AG04449 (cell line): ENCODE measurements around the gene TMOD3.

Experiments used
- CTCF ChIA-PET: fragments of 350-600 bp; formaldehyde crosslinking; extraction: SDS; loops from one replicate; lab custom pipeline; 2021; ENCODE audit warnings: antibody characterized with exemption; lab: Yijun Ruan, JAX
- POLR2A ChIA-PET: fragments of 400-600, 350-600 bp; formaldehyde crosslinking; extraction: SDS; loops from one replicate; lab custom pipeline; 2020; ENCODE audit warnings: antibody characterized with exemption, inconsistent platforms; lab: Yijun Ruan, JAX
- DNase-seq: peaks from one replicate; pipeline ENCODE4 v3.0.0-alpha.2; 2010; ENCODE audit warnings: low read depth, low spot score
- H3K4me3 ChIP-seq: 2 replicates; pipeline ENCODE4 v1.5.1; 2011; ENCODE audit warnings: low read depth, mild to moderate bottlenecking, control low read depth, low read length
- CTCF ChIP-seq: IDR thresholded peaks from one replicate; pipeline ENCODE4 v1.5.1; 2011; ENCODE audit warnings: mild to moderate bottlenecking, moderate library complexity, low read length, control low read depth, inconsistent platforms; ENCODE audit not compliant: insufficient read depth; ENCODE audit errors: missing control alignments

TMOD3 gene

GRCh38 chr15:51935466-51936104 lies 106.1 kb downstream of the TMOD3 start:
- DNase-seq, result no peak
- ChIA-PET CTCF (interaction anchor here (0.9 to 1.5 kb wide), 5 partner anchors 9 to 273 kb away, joined by 3 to 4 read pairs (median 3); no protein-coding TSS in a partner anchor), POLR2A (no interaction called here)
- no peak for TF ChIP-seq CTCF
- H3K4me3 ChIP-seq, result no peak overlapping the region

- POLR2A ChIA-PET, result no interaction called here
- no peak overlapping the region for H3K4me3 ChIP-seq
- no peak for DNase-seq
- no peak for TF ChIP-seq CTCF
- CTCF ChIA-PET, result interaction anchor here (0.9 to 1.5 kb wide), 5 partner anchors 8 to 272 kb away, joined by 3 to 4 read pairs (median 3); no protein-coding TSS in a partner anchor
Measured at GRCh38 chr15:51936105-51936478, 106.6 kb downstream of the TMOD3 start.

GRCh38 chr15:51938286-51938685 lies 108.8 kb downstream of the TMOD3 start:
- ChIA-PET CTCF (interaction anchor here (1.2 to 1.4 kb wide), 2 partner anchors 21 to 270 kb away, joined by 3 to 4 read pairs; no protein-coding TSS in a partner anchor), POLR2A (no interaction called here)
- H3K4me3 ChIP-seq, result no peak overlapping the region
- no peak for DNase-seq
- no peak for TF ChIP-seq CTCF

GRCh38 chr15:51939216-51939615 lies 109.8 kb downstream of the TMOD3 start:
- H3K4me3 ChIP-seq, result no peak overlapping the region
- ChIA-PET CTCF (interaction anchor here (1.2 kb wide), 1 partner anchor 22 kb away, joined by 4 read pairs; no protein-coding TSS in a partner anchor), POLR2A (no interaction called here)
- no peak for DNase-seq
- no peak for TF ChIP-seq CTCF

- DNase-seq, result no peak
- ChIA-PET POLR2A (interaction anchor here (0.8 kb wide), 1 partner anchor 25 kb away, joined by 3 read pairs; the partner anchor contains the start of gene LEO1), CTCF (interaction anchor here (0.6 kb wide), 1 partner anchor 15 kb away, joined by 3 read pairs; no protein-coding TSS in a partner anchor)
- no peak overlapping the region for H3K4me3 ChIP-seq
- TF ChIP-seq CTCF, result no peak
Measured at GRCh38 chr15:51947124-51947523, 117.7 kb downstream of the TMOD3 start.

- no peak for DNase-seq
- POLR2A ChIA-PET, result no interaction called here
- H3K4me3 ChIP-seq, result no peak overlapping the region
- no peak for TF ChIP-seq CTCF
- CTCF ChIA-PET, result no interaction called here
Measured at GRCh38 chr15:51952805-51953204, 123.4 kb downstream of the TMOD3 start.
